HG03039 (cell line): Measurements from ENCODE around the gene LRRC18.

ENCODE experiments used
- ATAC-seq: cut with Tn5 transposase; IDR thresholded peaks from one replicate; pipeline ENCODE4 v1.9.1; 2021; ENCODE audit warnings: mild to moderate bottlenecking, moderate library complexity; ENCODE audit not compliant: unreplicated experiment

The LRRC18 gene

GRCh38 chr10:48939790-48940325 lies at the start of gene LRRC18:
TSS of gene LRRC18 (minus strand) at chr10:48939840. CDS start at chr10:48914155, 25,685 bp downstream.
- ATAC-seq, result no peak

GRCh38 chr10:48985621-48986158 lies 46.0 kb upstream of the LRRC18 start:
- no peak for ATAC-seq

GRCh38 chr10:48983648-48984351 lies 44.2 kb upstream of the LRRC18 start:
- no peak for ATAC-seq

GRCh38 chr10:48982584-48982983 lies 42.9 kb upstream of the LRRC18 start:
- no peak for ATAC-seq

GRCh38 chr10:48981310-48981907 lies 41.8 kb upstream of the LRRC18 start:
- ATAC-seq, result no peak

- no peak for ATAC-seq
These were observed 38.7 kb upstream of the LRRC18 start for GRCh38 chr10:48978318-48978717.

GRCh38 chr10:48976196-48976595 lies 36.6 kb upstream of the LRRC18 start:
- ATAC-seq, result no peak

- no peak for ATAC-seq
These were observed 35.0 kb upstream of the LRRC18 start for GRCh38 chr10:48974510-48975156.

- no peak for ATAC-seq
These were observed 33.4 kb upstream of the LRRC18 start for GRCh38 chr10:48973065-48973464.

GRCh38 chr10:48970654-48971053 lies 31.0 kb upstream of the LRRC18 start:
- ATAC-seq, result no peak

GRCh38 chr10:48970046-48970445 lies 30.4 kb upstream of the LRRC18 start:
- ATAC-seq, result no peak

GRCh38 chr10:48968036-48968435 lies 28.4 kb upstream of the LRRC18 start:
- ATAC-seq, result no peak

- no peak for ATAC-seq
These were observed 25.8 kb upstream of the LRRC18 start for GRCh38 chr10:48965460-48965859.

- ATAC-seq, result no peak
These were observed 24.4 kb upstream of the LRRC18 start for GRCh38 chr10:48964038-48964437.

- ATAC-seq, result no peak
These were observed 19.1 kb upstream of the LRRC18 start for GRCh38 chr10:48958598-48959190.

- no peak for ATAC-seq
These were observed 17.9 kb upstream of the LRRC18 start for GRCh38 chr10:48957361-48958151.

- no peak for ATAC-seq
These were observed 12.1 kb upstream of the LRRC18 start for GRCh38 chr10:48951707-48952106.

- ATAC-seq, result no peak
These were observed 8.9 kb upstream of the LRRC18 start for GRCh38 chr10:48948470-48949037.

- ATAC-seq, result no peak
These were observed 8.2 kb upstream of the LRRC18 start for GRCh38 chr10:48947690-48948469.
